Activated CD4-positive, alpha-beta T cell treated with anti-CD3 and anti-CD28 coated beads, Interleukin-2, amount 50 U/mL, for 24 hours (primary cell): ENCODE measurements around the gene TFR2.

Experiments used
- DNase-seq, 2 donors: peaks; one replicate each; pipeline ENCODE4 v3.0.0-alpha.2; 2020; ENCODE audit warnings: low read depth in 1 of 2, low spot score in 1 of 2

TFR2 gene

DNA sequence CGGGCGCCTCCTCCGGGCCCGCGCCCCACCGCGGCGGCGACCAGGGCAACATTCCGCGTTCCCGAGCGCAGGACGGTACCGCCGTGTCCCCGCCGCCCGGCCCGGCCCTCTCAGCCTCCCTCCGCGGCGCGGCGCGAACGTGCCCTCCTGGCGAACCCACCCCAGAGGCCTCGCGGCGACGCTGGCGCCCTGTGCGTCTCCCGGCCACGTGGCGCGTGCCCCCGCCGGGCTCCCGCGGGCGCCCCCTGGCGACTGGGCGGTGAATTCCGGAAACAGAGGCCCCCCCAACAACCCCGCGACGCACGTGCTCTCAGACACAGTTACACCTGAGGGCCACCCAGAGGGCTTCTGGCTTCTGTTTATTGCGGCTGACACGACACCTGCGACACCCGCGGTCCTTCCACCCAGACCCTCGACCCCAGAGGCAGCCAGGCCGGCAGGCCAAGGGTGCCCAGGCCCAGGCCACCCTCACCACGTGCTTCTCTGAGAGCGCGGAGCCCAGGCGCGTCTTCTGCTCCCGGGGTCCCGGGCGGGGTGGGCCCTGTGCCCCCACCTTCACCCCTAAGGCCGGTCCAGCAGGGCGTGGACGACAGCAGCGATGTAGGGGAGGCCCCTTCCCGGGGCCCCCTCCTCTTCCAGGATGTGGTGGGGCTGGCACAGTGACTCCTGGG lies 67.5 kb downstream of the TFR2 start, which contains the start of gene SAP25:
Gene SAP25 (minus strand): TSS at position 210 of the 671 bp plus-strand sequence. CDS start 158 bp downstream, at position 52.
- no peak for DNase-seq

DNA sequence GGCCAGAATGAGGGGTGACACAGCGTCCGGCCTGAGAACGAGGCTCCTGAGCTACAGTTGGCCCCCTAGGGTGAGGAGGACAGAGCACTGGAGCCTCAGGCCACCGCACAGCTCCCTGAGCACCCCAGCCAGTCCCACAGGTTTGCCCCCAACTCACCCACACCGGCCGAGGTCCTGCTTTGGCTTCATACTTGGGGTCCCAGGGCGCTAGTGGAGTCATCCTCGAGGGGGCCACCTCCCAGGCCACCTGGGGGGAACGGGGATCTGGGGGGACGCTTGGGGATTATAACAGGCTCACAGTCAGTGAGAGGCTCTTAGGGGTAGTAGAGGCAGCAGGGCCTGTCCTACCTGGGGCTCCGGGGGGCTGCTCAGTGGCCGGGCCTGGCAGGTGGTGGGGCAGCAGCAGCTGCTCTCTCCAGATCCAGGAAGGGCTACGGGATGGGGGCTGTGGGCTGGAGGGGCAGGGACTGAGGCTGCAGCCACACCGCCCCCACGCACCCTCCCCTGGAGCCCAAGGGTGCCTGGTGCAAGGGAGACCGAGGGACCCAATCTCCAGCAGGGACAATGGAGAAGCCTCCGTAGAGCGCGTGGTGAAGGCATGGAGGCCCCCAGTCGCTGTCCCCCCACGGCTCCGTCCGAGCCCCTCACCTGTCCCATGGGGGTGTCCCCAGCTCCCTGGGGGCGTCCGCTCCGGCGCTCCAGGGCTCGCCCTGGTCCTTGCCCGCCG lies 68.2 kb downstream of the TFR2 start:
- no peak for DNase-seq

DNA sequence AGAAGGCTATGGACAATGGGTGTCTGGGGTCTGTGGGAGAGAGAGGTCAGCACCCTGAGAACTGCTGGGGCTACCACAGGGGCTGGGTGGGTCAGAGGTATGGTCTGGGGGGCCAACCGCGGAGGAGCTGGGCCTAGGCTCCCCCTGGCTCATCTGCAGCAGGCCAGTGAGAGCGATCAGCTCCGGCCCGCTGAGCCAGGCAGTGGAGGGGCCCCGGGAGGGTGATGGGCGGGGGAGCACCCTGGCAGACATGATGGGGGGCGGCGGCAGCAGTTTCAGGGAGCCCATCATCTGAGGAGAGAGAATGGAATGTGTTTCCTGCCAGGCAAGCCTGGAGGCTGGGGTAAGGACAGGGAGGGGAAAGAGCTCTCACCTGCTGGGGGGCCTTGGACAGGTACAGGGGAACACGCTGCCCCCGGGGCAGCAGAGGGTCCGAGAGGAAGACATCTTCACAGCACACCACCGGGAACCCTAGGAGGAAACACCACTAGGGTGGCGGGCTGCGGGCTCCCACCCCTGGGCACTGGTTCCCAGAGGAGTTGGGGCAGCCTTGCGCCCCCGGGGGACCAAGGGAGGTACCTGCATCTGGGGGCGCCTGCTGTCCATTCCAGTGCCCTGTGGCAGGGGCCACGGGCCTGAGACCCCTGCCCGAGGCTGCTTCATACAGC lies 68.9 kb downstream of the TFR2 start:
- no peak for DNase-seq

DNA sequence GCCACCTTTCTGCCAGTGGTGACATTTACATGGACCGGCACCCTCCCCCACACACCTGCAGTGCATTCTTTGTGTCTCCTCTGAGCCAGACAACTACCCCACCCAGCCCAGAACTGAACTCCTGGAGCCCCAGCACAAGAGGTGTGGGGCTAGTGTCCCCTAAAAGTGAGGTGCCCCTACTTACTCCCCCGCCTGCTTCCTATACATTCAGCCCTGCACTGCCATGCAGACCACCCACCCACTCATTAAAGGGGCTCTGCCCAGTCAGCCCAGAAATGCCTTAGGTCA lies 69.6 kb downstream of the TFR2 start:
- no peak for DNase-seq

DNA sequence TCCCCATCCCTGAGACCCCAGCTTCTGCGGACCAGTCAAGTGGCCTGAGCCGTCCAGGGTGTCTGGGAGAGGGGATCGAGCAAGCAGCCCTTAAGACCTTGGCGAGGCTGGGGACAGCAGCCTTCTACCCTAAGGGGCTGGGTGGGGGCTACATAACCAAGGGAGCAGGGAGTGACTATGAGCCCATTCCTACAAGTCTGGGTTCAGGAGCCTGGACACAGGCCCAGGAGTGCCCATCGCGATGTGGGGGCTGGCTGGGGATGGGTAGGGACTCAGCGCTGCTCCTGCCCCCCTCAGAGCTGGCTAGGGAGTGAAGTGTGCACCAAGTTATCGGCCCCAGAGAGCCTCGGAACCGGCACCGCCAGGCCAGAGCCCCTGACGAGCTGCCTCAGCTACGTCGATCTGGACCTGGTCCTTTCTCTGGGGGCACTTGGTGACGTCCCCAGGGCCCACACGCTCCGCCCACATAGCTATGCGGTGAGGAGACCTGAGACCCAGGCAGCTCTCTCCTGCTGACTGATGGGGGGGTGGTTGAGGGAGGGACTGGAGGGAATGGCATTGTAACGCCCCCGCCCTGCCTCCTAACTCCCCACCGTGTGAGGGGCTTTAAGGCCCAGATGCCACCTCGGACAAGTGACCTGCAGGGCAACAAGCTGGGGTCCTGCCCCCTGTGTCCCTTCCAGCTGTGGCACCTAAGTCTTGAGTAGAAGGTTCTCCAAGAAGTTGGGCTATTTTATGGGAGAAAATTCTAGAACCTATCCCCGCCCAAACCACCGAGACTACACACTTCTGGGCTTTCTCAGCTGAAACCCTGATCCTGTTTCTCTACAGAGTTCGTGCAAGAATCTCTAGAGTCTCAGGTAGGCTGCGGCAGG lies 70.2 kb downstream of the TFR2 start:
- no peak for DNase-seq
